ENCODE measurements around the gene RASD2.
"Not testable (repeated sequence)": the region's sequence is repeated elsewhere in the genome, so short reads cannot be mapped to it uniquely, and the experiment has no call there.

Gene RASD2, protein sequence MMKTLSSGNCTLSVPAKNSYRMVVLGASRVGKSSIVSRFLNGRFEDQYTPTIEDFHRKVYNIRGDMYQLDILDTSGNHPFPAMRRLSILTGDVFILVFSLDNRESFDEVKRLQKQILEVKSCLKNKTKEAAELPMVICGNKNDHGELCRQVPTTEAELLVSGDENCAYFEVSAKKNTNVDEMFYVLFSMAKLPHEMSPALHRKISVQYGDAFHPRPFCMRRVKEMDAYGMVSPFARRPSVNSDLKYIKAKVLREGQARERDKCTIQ

DNA sequence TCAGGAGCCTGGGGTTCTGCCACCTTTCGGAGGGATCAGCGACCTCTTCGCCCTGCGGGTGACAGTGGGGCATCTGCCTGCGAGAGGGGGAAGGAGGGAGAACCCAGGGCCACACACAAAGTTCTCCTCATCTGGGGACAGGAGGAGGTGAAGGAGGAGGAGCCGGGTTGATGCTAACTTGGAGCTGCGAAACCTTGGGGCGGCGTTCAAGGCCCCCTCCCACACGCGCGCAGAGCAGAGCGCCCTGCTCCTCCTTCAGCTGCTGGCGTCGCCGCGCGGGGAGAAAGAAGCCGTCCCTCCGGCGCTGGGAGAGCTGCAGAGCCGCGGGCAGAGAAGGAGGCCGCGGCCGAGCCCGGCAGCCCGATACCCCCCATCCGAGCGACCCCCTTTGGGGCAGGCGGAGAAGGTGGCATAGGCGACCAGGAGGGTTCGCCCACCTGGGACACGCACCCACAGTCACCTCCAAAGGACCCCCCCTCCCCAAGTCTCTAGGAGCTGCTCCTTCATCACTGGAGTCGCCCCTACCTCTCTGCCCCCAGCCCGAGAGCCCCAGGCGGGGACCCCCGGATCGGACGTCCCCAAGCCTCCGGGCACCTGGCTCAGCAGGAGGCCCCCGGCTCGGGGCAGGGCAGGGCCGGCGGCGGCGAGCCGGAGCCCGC lies at the start of gene RASD2:
Gene RASD2 (plus strand): TSS at position 237 of the 659 bp plus-strand sequence. CDS start 5,979 bp downstream, outside the sequence.
- no peak for DNase-seq

DNA sequence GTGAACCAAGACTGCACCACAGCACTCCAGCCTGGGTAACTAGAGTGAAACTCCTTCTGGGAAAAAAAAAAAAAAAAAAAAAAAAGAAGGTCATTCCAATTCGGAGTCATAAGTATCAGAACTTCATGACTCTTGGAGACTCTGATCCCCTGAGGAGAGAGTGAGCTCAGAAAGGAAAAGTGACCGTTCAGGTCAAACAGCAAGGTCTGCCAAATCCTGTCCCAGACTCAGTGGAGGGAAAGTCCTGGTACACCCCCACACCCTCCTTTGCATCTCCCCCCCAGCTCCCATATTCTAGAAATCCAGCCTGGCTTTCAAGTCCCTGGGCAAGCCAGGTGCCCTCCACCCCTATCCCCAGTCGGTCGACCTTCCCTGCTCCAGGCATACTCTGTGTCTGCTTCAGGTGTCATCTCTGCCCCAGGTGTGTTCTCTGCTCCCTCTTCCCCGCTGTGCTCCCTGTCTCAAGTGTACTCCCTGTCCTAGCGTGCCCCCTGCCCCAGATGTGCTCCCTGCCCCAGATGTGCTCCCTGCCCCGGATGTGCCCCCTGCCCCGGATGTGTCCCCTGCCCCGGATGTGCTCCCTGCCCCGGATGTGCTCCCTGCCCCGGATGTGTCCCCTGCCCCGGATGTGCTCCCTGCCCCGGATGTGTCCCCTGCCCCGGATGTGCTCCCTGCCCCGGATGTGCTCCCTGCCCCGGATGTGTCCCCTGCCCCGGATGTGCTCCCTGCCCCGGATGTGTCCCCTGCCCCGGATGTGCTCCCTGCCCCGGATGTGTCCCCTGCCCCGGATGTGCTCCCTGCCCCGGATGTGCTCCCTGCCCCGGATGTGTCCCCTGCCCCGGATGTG lies 49.3 kb upstream of the RASD2 start:
- not testable (repeated sequence) for DNase-seq

DNA sequence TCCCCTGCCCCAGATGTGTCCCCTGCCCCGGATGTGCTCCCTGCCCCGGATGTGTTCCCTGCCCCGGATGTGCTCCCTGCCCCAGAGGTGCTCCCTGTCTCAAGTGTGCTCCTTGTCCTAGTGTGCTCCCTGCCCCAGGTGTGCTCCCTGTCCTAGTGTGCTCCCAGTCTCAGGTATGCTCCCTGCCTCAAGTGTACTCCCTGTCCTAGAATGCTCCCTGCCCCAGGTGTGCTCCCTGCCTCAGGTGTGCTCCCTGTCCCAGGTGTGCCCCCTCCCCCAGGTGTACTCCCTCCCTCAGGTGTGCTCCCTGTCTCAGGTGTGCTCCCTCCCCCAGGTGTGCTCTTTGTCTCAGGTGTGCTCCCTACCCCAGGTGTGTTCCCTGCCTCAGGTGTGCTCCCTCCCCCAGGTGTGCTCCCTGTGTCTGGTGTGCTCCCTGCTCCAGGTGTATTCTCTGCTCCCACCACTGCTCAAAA lies 48.7 kb upstream of the RASD2 start:
- DNase-seq, result no peak

DNA sequence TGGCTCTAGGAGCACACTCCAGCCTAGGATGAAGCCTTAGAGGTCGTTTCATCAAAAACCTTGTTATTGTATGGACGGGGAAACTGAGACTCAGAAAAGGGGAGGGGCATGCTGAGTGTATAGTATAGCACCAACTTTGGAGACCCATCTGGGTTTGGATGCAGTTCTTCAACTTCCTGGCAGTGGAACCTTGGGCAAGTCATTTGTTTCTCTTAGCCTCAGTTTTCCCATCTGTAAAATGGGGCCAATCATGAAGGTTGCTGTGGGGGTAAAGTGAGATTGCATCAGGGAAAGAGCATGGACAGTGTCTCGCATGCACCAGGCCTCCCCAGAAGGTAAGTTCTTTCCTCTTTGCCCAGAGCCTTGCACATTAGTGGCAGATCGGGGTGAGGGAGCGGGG lies 47.6 kb upstream of the RASD2 start:
- DNase-seq, result no peak

DNA sequence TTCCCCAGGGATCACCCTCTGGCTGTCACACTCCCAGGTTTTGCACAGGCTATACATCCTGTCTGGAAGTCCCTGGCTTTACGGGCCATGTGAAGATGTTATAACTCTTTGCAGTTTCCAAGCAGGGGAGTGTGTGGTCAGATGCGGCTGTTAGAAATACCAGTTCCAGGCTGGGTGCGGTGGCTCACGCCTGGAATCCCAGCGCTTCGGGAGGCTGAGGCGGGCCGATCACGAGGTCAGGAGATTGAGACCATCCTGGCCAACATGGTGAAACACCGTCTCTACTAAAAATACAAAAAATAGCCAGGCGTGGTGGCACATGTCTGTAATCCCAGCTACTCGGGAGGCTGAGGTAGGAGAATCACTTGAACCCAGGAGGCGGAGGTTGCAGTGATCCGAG lies 44.9 kb upstream of the RASD2 start:
- DNase-seq, result not testable (repeated sequence)

DNA sequence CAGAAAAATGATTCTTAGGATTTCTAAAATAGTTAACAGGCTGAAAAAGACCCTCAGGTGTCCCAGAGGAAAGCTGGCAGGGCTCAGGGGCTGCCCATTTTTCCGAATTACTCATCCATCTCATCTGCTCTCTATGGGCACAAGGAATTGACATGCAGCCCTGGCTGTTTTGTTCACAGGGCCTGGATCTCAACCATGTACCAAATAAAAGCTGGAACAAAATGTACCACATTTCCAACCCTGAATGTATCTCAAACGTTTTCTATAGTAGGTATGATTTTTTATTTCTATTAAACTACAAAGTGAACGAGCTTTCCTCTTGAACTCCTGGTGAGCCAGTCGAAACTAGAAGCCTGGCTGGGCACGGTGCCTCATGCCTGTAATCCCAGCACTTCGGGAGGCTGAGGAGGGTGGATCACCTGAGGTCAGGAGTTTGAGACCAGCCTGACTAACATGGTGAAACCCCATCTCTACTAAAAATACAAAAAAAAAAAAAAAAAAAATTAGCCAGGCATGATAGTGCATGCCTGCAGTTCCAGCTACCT lies 43.8 kb upstream of the RASD2 start:
- no peak for DNase-seq

DNA sequence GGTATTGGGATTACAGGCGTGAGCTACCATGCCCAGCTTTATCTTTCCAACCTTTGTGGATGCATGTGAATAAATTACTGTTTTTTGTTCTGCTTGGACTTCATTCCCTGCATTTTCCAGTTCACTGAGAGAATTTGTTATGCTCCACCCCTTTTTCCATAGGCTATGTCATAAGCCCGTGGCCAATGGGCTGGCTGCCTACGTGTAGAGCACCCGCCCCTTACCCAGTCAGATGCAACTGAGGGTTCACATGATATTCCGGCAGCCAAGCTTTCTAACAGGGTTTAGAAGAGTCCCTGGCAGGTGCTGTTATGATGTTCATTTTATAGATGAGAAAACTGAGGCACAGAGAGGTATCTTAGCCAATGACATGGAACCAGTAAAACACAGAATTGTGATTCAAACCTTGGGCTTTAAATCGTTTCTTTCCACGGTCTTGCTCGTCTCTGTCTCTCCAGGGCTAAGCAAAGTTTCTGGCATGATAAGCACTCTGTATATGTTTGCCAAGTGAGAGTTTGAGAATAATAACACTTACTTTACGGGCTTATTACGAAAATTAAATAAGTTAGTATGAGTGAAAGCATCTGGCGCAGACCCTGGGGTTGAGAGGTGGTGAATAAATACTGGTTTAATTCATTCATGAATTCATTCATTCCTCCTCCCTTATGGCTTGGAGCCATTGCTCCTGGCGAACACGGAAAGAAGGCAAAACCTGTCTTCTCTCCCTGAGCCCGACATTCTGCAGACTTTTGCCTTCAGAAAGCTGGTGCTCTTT lies 42.4 kb upstream of the RASD2 start:
- DNase-seq, result no peak

DNA sequence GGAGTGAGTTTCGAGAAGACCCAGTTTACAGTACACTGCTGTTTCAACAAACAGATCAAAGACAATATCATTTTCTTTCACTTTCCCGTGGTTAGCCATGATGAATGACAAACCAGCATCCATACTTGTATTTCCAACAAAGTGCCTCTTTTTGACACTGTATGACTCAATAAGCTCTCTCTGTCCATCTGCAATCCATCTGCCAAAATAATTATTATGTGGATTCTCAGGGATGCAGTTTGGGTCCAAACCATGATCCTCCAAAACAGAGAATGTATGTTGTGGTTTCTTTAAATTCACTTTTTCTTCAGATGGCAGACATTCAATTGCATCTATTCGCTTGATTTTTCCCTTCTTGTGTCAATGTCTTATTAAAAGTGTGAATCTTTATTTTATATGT lies 37.8 kb upstream of the RASD2 start:
- no peak for DNase-seq

DNA sequence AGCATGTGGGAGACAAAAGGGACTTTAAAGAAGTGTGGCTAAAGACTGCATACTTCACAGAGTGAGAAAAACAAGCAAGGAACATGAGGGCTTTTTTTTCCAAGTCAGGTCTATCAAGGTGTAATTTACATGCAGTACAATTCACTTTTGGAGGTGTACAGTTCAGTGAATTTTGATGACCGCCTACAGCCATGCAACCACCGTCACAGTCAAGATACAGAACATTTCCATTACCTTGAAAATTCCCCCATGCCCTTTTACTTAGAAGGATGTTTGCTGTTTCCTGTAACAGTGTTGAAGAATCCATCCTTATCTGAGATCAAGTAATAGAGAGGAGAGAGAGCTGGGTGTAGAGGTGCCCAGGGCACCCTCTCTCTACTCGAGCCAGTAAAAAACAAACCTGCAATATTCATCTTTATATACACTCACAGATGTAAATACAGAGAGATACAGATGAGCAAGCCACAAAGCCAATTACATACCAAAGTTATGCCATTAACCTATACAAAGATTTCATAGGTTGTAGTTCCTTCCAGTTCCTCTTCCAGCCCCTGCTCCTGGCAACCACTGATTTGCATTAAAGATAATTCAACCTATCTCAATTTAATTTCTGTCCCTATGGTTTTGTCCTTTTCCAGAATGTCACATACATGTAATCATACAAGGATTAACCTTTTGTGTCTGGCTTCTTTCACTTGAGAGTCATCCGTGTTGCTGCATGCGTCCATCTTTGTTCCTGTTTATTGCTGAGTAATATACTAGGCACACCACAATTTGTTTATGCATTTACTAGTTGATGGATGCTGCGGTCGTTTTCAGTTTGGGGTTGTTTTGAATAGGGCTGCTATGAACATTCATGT lies 35.0 kb upstream of the RASD2 start:
- DNase-seq, result no peak

DNA sequence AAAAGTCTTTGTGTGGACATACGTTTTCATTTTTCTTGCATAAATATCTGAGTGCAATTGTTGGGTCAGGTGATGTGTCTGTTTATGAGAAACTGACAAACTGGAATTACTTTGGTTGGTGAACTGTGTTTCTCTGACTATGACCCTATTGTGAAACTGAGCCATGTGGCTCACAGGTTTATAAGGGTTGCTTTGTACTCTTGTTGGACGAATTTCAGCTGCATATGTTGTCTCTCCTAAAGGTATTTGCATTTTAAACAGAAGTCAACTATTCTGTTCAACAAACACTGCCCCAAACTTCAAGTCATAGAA lies 34.4 kb upstream of the RASD2 start:
- no peak for DNase-seq

DNA sequence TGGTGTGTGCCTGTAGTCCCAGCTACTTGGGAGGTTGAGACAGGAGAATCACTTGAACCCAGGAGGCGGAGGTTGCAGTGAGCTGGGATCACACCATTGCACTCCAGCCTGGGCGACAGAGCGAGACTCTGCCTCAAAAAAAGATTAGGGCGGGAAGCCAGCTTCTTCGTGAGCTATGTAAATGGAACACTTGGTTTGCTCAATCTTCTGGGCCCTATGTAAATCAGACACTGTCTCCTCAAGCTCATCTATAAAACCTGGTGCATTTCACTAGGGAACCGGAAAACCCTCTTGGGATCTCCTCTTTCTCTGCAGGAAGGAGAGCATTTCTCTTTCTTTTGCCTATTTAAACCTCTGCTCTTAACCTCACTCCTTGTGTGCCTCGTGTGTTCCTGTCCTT lies 32.8 kb upstream of the RASD2 start:
- DNase-seq, result not testable (repeated sequence)

DNA sequence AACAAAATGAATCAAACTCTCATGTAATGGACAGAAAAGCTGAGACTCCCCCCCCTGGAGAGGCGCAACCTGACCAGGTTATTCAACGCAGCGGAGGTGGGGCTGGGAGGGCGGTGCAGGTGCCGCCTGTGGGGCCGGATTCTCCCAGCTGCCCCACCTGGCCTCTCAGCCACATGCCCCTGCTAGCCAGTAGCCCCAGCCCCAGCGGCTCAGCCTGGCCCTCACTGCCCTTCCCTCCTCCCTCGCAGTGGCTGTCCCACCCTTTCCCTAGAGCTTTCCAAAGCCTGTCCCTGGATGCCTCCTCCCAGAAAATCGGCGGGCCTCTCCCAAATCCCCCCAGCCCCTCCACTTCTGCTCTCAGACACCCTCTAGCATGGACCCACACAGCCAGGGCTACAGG lies 31.2 kb upstream of the RASD2 start:
- DNase-seq, result no peak

DNA sequence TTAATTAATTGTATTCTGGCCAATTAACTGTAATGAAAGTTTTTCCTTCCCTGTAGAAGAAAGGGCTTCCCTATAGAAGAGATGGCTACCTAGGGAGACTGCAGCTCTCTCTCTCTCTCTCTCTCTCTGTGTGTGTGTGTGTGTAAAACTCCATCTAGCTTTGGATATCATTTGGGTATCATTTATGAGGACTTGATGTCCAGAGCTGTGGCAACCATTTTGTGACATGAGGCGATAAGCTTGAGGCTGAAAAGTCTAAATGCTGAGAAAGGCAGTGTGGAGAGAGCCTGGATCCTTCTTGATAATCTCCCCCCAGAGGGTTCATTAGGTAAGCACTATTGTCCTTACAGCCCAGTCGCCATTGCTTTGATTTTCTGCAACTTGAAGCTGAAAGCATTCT lies 30.7 kb upstream of the RASD2 start:
- DNase-seq, result no peak

DNA sequence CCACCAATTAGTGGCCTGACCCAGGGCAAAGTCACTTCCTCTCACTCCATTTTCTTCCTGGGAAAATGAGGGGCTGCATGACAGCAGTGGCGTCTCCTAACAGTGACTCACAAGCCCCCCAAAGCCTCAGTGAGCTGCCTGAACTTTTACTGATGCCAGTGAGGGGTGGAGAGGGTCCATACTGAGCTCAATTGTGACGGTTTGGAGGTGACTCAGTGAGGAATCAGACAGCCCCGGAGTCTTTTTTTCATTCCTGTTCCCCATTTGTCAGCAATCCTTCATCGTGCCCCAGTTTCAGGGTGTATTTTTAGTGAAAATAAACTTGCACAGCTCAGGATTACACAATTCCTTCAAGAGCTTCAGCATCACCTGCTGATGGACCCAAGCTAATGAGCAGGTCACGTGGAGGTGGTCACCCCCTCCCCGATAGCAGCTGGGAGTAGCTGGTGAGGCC lies 30.1 kb upstream of the RASD2 start:
- no peak for DNase-seq

DNA sequence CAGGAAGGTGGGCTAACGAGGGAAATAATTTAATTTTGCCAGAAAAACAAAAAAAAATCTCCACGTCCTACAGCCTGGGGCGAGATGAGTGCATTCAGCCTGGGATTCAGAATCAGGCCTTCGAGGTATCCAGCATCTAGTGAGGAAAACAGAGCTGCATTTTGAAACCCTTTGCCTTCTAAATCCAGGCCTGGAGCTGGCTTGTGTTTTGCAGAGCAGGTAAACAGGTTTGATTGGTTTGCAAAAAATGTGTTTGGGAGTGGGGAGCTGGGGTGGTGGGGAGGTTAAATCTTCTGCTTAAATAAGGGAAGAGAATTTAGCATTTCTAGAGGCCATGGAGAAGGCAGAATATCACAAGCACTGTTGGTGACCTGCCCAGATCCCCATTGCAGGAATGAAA lies 29.7 kb upstream of the RASD2 start:
- DNase-seq, result no peak

DNA sequence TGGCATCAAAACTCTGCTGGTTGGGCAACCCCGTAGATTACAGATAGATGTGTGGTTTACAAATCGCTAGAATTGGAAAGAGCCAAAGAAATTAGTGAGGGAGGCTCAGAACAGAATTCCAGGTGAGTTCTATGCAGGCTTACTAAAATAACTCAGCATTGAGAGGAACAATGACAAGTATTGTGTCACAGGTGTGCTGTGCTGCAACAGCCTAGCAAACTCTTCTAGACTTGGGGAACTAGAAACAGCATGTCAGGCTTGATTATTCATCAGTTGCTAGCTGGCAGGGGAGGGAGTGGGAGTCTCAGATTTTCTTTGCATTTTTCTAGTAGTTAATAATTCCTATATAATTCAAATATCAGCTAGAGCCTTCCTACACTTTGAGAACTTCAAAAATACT lies 26.3 kb upstream of the RASD2 start:
- no peak for DNase-seq

DNA sequence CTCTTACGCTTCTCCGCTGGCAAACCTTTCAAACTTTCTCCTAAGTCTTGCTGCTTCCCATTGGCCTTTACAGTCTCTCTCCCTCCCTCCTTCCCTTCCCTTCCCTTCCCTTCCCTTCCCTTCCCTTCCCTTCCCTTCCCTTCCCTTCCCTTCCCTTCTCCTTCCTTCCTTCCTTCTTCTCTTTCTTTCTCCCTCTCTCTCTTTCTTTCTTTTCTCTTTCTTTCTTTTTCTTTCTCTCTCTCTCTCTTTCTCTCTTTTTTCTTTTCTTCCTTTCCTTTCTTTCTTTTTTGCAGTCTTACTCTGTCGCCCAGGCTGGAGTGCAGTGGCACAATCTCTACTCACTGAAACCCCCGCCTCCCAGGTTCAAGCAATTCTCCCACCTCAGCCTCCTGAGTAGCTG lies 24.7 kb upstream of the RASD2 start:
- DNase-seq, result not testable (repeated sequence)

DNA sequence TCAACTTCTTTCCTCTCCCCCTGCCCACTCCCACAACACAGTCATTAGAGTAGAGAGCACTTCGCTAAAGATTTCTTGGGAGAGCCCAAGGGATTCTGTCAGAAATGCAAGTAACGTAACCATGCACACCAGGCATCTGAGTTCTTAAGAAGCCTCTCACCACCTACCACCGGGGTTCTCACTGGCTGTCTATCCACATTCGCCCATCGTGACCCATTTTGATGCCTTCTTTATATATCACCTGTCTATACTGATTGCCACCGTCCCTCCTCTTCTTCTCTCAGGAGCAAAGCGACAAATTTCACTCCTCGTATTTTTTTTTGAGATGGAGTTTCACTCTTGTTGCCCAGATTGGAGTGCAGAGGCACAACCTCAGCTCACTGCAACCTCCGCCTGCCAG lies 23.9 kb upstream of the RASD2 start:
- no peak for DNase-seq

DNA sequence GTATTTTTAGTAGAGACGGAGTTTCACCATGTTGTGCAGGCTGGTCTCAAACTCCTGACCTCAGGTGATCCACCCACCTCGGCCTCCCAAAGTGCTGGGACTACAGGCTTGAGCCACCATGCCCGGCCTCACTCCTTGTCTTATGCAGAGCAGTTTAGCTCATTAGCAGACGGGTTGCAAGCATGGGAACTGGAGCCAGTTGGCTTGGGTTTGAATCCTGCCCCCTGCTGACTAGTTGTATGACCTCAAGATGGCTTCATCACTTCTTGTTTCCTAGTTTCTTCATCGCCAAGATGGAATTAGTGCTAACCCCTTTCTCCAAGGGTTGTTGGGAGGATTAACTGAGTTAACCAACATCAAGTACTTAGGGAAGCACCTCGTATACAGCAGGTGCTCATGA lies 23.4 kb upstream of the RASD2 start:
- no peak for DNase-seq

DNA sequence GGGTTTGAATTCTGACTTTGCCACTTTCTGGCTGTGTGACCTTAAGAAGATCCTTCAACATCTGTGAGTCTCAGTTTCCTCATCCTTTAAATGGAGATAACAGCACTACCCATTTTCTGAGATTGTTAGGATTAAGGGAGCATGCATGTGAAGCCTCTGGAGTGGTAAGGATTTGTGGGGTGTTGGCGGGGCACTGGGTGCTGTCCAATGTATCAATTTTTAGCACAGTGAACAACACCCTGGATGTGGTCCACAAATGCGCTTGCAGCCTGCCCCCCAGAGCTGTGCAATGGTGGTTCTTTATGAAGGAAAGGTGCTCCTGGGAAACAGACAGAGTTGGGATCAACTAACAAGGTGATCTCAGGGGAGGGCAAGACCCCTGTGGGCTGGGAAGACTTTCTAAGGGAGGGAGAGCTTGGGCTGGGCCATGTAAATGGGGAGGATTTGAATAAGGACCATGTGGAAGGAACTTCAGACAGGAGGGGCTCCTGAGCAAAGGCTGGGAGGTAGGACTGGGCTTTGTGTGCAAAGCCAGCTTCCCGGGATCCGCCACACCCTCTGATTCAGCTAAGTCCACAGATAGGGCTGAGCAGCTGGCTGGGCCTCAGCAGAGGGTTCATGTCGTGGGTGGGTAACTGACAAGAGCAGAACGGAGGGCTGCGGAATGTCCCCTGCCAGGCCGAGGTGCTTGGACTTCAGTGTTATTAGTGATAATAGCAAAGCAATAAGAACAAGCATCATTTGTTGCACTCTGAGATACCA lies 22.7 kb upstream of the RASD2 start:
- DNase-seq, result no peak

DNA sequence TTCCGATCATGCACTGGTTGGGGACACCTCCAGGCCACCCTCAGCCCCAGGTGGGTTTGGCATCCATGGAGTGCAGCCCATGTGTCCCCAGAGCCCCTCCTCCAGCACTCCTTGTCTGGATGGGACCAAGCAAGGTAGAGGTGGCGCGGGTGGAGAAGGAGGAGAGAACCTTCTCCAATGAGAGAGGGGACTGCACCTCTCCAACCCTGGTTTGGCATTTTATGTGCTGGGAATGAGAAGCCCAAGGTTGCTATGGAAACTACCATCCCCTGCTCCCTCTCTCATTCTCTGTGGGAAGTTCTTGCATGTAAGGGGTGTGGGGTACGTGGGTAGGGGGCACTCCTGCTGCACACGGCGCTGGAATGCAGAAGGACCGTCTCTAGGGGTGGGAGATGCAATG lies 21.8 kb upstream of the RASD2 start:
- no peak for DNase-seq

Measured in NCI-H187 (cell line).